A673 (cell line): ENCODE results near the gene RFT1. TPM values are rescaled to one million over a fixed set of nuclear protein-coding genes. Genes with fewer than 3 reads are reported as not detected.
"Not testable (repeated sequence)": the region's sequence is repeated elsewhere in the genome, so short reads cannot be mapped to it uniquely, and the experiment has no call there.

Experiments
- BruUV-seq: library from RNA; stranded (reverse); fragments of 400-500 nt; replicated peaks from 2 replicates; lab custom pipeline; 2021; lab: Mats Ljungman, UMichigan
- CTCF ChIA-PET: fragments of 300-600 bp; sonication (Branson Sonifier 250); formaldehyde crosslinking; loops from one replicate; lab custom pipeline; 2022; ENCODE audit warnings: antibody characterized with exemption; lab: Charles Lee
- POLR2A ChIA-PET: fragments of 300-600 bp; sonication (Branson Sonifier 250); formaldehyde crosslinking; loops from one replicate; lab custom pipeline; 2022; ENCODE audit warnings: antibody characterized with exemption; ENCODE audit not compliant: low non-redundant PET; lab: Charles Lee
- DNase-seq: peaks from one replicate; pipeline ENCODE4 v3.0.0-alpha.2; 2015; ENCODE audit warnings: low spot score
- H3K27ac ChIP-seq: fragments of 200-600 bp; sonication (generic); 2 replicates; pipeline ENCODE4 v1.5.1; 2016; ENCODE audit warnings: mixed run types, low read depth, mild to moderate bottlenecking, mixed read lengths, antibody characterized with exemption, low read length; ENCODE audit not compliant: poor library complexity, severe bottlenecking
- H3K27me3 ChIP-seq: fragments of 200-600 bp; sonication (generic); replicated peaks from 2 replicates; pipeline ENCODE4 v1.6.1; 2017; ENCODE audit warnings: mixed run types, low read depth, mild to moderate bottlenecking, mixed read lengths, antibody characterized with exemption, low read length; ENCODE audit not compliant: insufficient read depth, poor library complexity
- H3K36me3 ChIP-seq: fragments of 200-600 bp; sonication (generic); 2 replicates; pipeline ENCODE4 v1.6.1; 2016; ENCODE audit warnings: mixed run types, mild to moderate bottlenecking, mixed read lengths, antibody characterized with exemption, low read length; ENCODE audit not compliant: insufficient read depth, poor library complexity, severe bottlenecking
- H3K4me1 ChIP-seq: fragments of 200-600 bp; sonication (generic); 2 replicates; pipeline ENCODE4 v1.6.1; 2017; ENCODE audit warnings: mixed run types, mild to moderate bottlenecking, mixed read lengths, antibody characterized with exemption, low read length; ENCODE audit not compliant: insufficient read depth, poor library complexity, severe bottlenecking
- H3K4me3 ChIP-seq: fragments of 200-600 bp; sonication (generic); 2 replicates; pipeline ENCODE4 v1.5.1; 2016; ENCODE audit warnings: low read depth, mixed run types, mild to moderate bottlenecking, mixed read lengths, low read length; ENCODE audit not compliant: poor library complexity, severe bottlenecking
- H3K9me3 ChIP-seq: fragments of 200-600 bp; sonication (generic); 2 replicates; pipeline ENCODE4 v1.6.1; 2016; ENCODE audit warnings: mixed run types, low read depth, mild to moderate bottlenecking, mixed read lengths, antibody characterized with exemption, low read length; ENCODE audit not compliant: poor library complexity, severe bottlenecking
- EZH2 ChIP-seq: fragments of 200-600 bp; sonication (generic); IDR thresholded peaks from 2 replicates; pipeline ENCODE4 v1.6.1; 2017; ENCODE audit warnings: borderline replicate concordance, low read depth, mild to moderate bottlenecking, mixed read lengths, antibody characterized with exemption, low read length; ENCODE audit not compliant: poor library complexity, severe bottlenecking
- intact Hi-C: fragments of 100-400 bp; cut with micrococcal nuclease; formaldehyde crosslinking; loops from one replicate; pipeline ENCODE4 v1.10.0; 2022; ENCODE audit not compliant: unreplicated experiment
- total RNA-seq: library from RNA; stranded (reverse); gene quantifications from 2 replicates; pipeline ENCODE4 v1.2.3, GENCODE V29; 2021
- TF ChIP-seq, protein P1 (sequence below): fragments of 300-800, 200-600 bp; sonication (generic); conservative IDR thresholded peaks from 2 replicates; pipeline ENCODE4 v1.5.1; 2017; ENCODE audit warnings: low read depth, mild to moderate bottlenecking, antibody characterized with exemption, low read length, moderate library complexity, mixed read lengths

The RFT1 gene
- total RNA-seq, 1 experiment from 2014 or later, result 16.7 TPM

- no peak for TF ChIP-seq EZH2
- no peak overlapping the region for H3K4me3 ChIP-seq
- no peaks in the 10 kb centered on the region for H3K36me3 ChIP-seq
- H3K27ac ChIP-seq, result no peak overlapping the region
- no TSS peak for BruUV-seq
- H3K4me1 ChIP-seq, result no peaks in the 10 kb centered on the region
- ChIA-PET CTCF (no interaction called here), POLR2A (no interaction called here)
- H3K9me3 ChIP-seq, result no peaks in the 10 kb centered on the region
- intact Hi-C loops, result no loop called here
- no peaks in the 10 kb centered on the region for H3K27me3 ChIP-seq
- no peak for DNase-seq
Measured at GRCh38 chr3:53065841-53066480, 64.3 kb downstream of the RFT1 start.

DNA sequence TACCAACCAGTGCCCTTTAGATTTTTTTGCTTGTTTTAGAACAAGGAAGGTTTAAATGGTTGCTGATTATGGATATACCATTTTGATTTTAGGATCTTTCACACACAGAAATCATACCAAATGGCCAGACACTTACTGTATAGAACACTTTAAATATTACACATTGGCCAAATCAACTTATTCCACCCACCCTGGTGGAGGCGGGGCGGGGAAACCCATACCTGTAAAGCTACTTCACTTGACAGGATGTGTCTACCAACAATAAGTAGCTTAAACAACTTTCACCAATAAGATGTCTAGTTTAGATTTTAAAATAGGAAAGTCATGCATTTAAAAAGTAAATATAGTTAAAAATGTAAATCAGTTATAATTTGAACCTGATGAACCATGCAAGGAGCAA is 67.3 kb downstream of the RFT1 start:
- CTCF ChIA-PET, result no interaction called here

DNA sequence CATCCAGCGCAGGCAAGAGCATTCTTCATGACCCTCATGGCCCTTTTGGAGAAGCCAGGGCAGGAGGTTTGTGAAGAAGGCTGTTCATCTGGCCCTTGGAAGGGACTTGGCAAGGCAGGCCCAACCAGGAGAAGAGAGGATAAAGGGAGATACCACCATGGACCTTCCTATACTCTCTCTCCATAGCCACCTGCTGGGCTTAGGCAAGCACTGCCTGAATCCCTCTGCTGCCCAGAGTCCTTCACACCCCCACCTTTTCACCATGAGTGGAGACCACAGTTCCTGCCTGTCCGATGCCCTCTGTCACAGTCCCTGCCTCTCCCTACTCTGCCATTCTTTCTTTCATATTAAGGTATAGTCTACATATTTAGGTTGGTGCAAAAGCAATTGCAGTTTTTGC is 73.8 kb downstream of the RFT1 start:
- DNase-seq, result no peak
- H3K4me1 ChIP-seq, result no peaks in the 10 kb centered on the region
- intact Hi-C loops, result no loop called here
- no peak overlapping the region for H3K4me3 ChIP-seq
- BruUV-seq, result no TSS peak
- H3K27me3 ChIP-seq, result no peaks in the 10 kb centered on the region
- no peaks in the 10 kb centered on the region for H3K36me3 ChIP-seq
- POLR2A ChIA-PET, result no interaction called here
- no peaks in the 10 kb centered on the region for H3K9me3 ChIP-seq
- CTCF ChIA-PET, result no interaction called here
- TF ChIP-seq EZH2, result no peak
- TF ChIP-seq, protein P1, sequence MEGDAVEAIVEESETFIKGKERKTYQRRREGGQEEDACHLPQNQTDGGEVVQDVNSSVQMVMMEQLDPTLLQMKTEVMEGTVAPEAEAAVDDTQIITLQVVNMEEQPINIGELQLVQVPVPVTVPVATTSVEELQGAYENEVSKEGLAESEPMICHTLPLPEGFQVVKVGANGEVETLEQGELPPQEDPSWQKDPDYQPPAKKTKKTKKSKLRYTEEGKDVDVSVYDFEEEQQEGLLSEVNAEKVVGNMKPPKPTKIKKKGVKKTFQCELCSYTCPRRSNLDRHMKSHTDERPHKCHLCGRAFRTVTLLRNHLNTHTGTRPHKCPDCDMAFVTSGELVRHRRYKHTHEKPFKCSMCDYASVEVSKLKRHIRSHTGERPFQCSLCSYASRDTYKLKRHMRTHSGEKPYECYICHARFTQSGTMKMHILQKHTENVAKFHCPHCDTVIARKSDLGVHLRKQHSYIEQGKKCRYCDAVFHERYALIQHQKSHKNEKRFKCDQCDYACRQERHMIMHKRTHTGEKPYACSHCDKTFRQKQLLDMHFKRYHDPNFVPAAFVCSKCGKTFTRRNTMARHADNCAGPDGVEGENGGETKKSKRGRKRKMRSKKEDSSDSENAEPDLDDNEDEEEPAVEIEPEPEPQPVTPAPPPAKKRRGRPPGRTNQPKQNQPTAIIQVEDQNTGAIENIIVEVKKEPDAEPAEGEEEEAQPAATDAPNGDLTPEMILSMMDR, result no peak
- H3K27ac ChIP-seq, result no peak overlapping the region

More for the DNA sequence above, 67.3 kb downstream of the RFT1 start:
- no peaks in the 10 kb centered on the region for H3K4me1 ChIP-seq
- H3K36me3 ChIP-seq, result no peaks in the 10 kb centered on the region
- DNase-seq, result no peak
- no peaks in the 10 kb centered on the region for H3K9me3 ChIP-seq
- no peak overlapping the region for H3K4me3 ChIP-seq
- H3K27me3 ChIP-seq, result no peaks in the 10 kb centered on the region
- no peak overlapping the region for H3K27ac ChIP-seq
- intact Hi-C loops, result no loop called here
- BruUV-seq, result no TSS peak
- POLR2A ChIA-PET, result no interaction called here
- TF ChIP-seq EZH2, result no peak
- TF ChIP-seq, protein P1, result no peak

DNA sequence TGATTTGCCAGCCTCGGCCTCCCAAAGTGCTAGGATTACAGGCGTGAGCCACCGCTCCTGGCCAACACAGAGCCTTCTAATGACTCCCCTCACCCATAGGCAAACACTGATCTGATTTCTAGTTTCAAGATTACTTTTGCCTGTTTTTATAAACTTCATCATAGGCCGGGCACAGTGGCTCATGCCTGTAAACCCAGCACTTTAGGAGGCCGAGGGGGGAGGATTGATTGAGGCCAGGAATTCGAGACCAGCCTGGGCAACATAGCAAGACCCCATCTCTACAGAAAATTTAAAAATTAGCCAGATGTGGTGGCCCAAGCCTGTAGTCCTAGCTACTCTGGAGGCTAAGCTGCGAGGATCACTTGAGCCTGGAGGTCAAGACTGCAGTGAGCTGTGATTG is 76.0 kb downstream of the RFT1 start:
- H3K36me3 ChIP-seq, H3K9me3 ChIP-seq, POLR2A ChIA-PET, H3K4me3 ChIP-seq, BruUV-seq, intact Hi-C loops, H3K27ac ChIP-seq, H3K4me1 ChIP-seq, CTCF ChIA-PET, H3K27me3 ChIP-seq, DNase-seq: not testable (repeated sequence)
